Fibroblast of lung (primary cell): Measurements from ENCODE around the gene GNB2. TPM values are rescaled to one million over a fixed set of nuclear protein-coding genes. Genes with fewer than 3 reads are reported as not detected.

ENCODE experiments used
- DNase-seq, 2 donors: peaks; one replicate each; pipeline versions ENCODE4 v3.0.0 to v3.0.0-alpha.2; 2010; ENCODE audit warnings: low read depth in 2 of 2
- H2AFZ ChIP-seq: 2 replicates; pipeline ENCODE4 v1.5.1; 2012; ENCODE audit warnings: low read length, control low read depth, inconsistent platforms
- H3K27ac ChIP-seq: 2 replicates; pipeline ENCODE4 v1.5.1; 2011; ENCODE audit warnings: low read length, control low read depth; ENCODE audit not compliant: insufficient read depth
- H3K27me3 ChIP-seq: 2 replicates; pipeline ENCODE4 v1.5.1; 2011; ENCODE audit warnings: mild to moderate bottlenecking, low read length; ENCODE audit not compliant: control insufficient read depth, insufficient read depth
- H3K36me3 ChIP-seq: 2 replicates; pipeline ENCODE4 v1.5.1; 2011; ENCODE audit warnings: low read length; ENCODE audit not compliant: control insufficient read depth, insufficient read depth
- H3K4me1 ChIP-seq: 2 replicates; pipeline ENCODE4 v1.5.1; 2011; ENCODE audit warnings: low read length; ENCODE audit not compliant: control insufficient read depth, insufficient read depth; ENCODE audit errors: extremely low read depth
- H3K4me2 ChIP-seq: 2 replicates; pipeline ENCODE4 v1.5.1; 2011; ENCODE audit warnings: low read length, control low read depth; ENCODE audit not compliant: insufficient read depth; ENCODE audit errors: extremely low read depth
- H3K4me3 ChIP-seq, 4 experiments: fragments of 200-600 bp in 1 of 4; sonication (generic) in 1 of 4; replicated peaks in 1 of 4; 2 replicates each; pipeline ENCODE4 v1.5.1; 2011 to 2016; ENCODE audit warnings: low read length in 4 of 4, low read depth in 3 of 4, mild to moderate bottlenecking in 3 of 4, control low read depth in 2 of 4, inconsistent platforms in 1 of 4, mixed read lengths in 1 of 4; ENCODE audit not compliant: insufficient read depth in 1 of 4; ENCODE audit errors: control extremely low read depth in 1 of 4
- H3K79me2 ChIP-seq: 2 replicates; pipeline ENCODE4 v1.5.1; 2012; ENCODE audit warnings: mild to moderate bottlenecking, low read length, inconsistent platforms; ENCODE audit not compliant: control insufficient read depth, insufficient read depth
- H3K9ac ChIP-seq: 2 replicates; pipeline ENCODE4 v1.5.1; 2011; ENCODE audit warnings: mild to moderate bottlenecking, low read length, control low read depth; ENCODE audit not compliant: insufficient read depth
- H3K9me3 ChIP-seq: 2 replicates; pipeline ENCODE4 v1.5.1; 2012; ENCODE audit warnings: low read depth, low read length; ENCODE audit not compliant: control insufficient read depth, insufficient read depth
- H4K20me1 ChIP-seq: 2 replicates; pipeline ENCODE4 v1.5.1; 2011; ENCODE audit warnings: low read length; ENCODE audit not compliant: control insufficient read depth, insufficient read depth; ENCODE audit errors: extremely low read depth
- EZH2 ChIP-seq: IDR thresholded peaks from 2 replicates; pipeline ENCODE4 v1.5.1; 2012; ENCODE audit warnings: low read length, control low read depth, mild to moderate bottlenecking; ENCODE audit errors: missing control alignments
- polyA plus RNA-seq, 2 donors: library from polyadenylated mRNA; depleted of rRNA in 1 of 2; stranded (reverse) in 1 of 2; unstranded in 1 of 2; fragments of >200 nt; gene quantifications; 2 replicates each; pipeline ENCODE4 v1.2.1, GENCODE V29; 2011 to 2012; ENCODE audit warnings: missing spikeins in 1 of 2
- total RNA-seq: library from RNA; depleted of rRNA; stranded (reverse); fragments of >200 nt; gene quantifications from 2 replicates; pipeline ENCODE4 v1.2.1, GENCODE V29; 2014
- TF ChIP-seq, protein P1 (sequence below), 2 donors: IDR thresholded peaks in 1 of 2; conservative IDR thresholded peaks in 1 of 2; 1 replicate in 1 of 2; 2 replicates in 1 of 2; pipeline ENCODE4 v1.5.1; 2011 to 2012; ENCODE audit warnings: low read length in 2 of 2, control low read depth in 1 of 2, inconsistent platforms in 1 of 2, low read depth in 1 of 2, mild to moderate bottlenecking in 1 of 2

Gene GNB2
- total and polyA plus RNA-seq, 2 donors (not counting 1 experiment from before 2014, with no cell fraction given) = 85.2 to 145 TPM

DNA sequence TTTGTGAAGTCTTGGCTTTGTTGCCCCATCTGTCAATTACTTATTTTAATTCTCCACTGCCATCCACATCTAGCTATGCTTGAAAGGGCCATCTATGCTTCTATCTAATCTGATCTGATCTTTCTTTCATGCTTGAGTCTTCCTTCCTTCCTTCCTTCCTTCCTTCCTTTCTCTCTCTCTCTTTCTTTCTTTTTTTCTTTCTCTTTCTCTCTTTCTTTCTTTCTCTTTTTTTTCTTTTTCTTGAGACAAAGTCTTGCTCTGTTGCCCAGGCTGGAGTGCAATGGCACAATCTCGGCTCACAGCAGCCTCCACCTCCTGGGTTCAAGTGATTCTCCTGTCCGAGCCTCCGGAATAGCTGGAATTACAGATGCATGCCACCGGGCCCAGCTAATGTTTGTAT, 43.5 kb upstream of the GNB2 start:
- no peak overlapping the region for H3K27ac ChIP-seq
- TF ChIP-seq EZH2 = no peak
- TF ChIP-seq, protein P1, sequence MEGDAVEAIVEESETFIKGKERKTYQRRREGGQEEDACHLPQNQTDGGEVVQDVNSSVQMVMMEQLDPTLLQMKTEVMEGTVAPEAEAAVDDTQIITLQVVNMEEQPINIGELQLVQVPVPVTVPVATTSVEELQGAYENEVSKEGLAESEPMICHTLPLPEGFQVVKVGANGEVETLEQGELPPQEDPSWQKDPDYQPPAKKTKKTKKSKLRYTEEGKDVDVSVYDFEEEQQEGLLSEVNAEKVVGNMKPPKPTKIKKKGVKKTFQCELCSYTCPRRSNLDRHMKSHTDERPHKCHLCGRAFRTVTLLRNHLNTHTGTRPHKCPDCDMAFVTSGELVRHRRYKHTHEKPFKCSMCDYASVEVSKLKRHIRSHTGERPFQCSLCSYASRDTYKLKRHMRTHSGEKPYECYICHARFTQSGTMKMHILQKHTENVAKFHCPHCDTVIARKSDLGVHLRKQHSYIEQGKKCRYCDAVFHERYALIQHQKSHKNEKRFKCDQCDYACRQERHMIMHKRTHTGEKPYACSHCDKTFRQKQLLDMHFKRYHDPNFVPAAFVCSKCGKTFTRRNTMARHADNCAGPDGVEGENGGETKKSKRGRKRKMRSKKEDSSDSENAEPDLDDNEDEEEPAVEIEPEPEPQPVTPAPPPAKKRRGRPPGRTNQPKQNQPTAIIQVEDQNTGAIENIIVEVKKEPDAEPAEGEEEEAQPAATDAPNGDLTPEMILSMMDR (conservative IDR thresholded peaks at IDR 0.05 in 1 of 2, IDR thresholded peaks at IDR 0.05 in 1 of 2; ENCODE audit: low read depth in 1 of 2, low read length in 2 of 2) = no peak
- H3K36me3 ChIP-seq = no peaks in the 10 kb centered on the region
- no peak overlapping the region for H3K9ac ChIP-seq
- no peak for DNase-seq
- H3K4me3 ChIP-seq = no peak overlapping the region
- H4K20me1 ChIP-seq = no peaks in the 10 kb centered on the region
- no peaks in the 10 kb centered on the region for H3K79me2 ChIP-seq
- H3K4me1 ChIP-seq = no peaks in the 10 kb centered on the region
- no peaks in the 10 kb centered on the region for H3K9me3 ChIP-seq
- peaks cover 16% of the 10 kb centered on the region for H3K27me3 ChIP-seq
- no peak overlapping the region for H3K4me2 ChIP-seq
- no peak overlapping the region for H2AFZ ChIP-seq

- Histone ChIP-seq H3K9ac (peak overlapping the region; percentile 23), H3K27me3 (peaks cover 16% of the 10 kb centered on the region), H3K36me3 (no peaks in the 10 kb centered on the region), H3K9me3 (no peaks in the 10 kb centered on the region), H3K4me2 (peak overlapping the region; percentile 58), H2AFZ (peak overlapping the region; percentile 60), H4K20me1 (no peaks in the 10 kb centered on the region), H3K79me2 (no peaks in the 10 kb centered on the region), H3K4me1 (no peaks in the 10 kb centered on the region), H3K27ac (no peak overlapping the region), H3K4me3 (peak overlapping the region in 3 of 4 experiments; percentile 22 to 44 (median 37))
- peak in 1 of 2 donors; percentile 25 for DNase-seq
- TF ChIP-seq EZH2 = peak; percentile 71
- TF ChIP-seq, protein P1 (conservative IDR thresholded peaks at IDR 0.05 in 1 of 2, IDR thresholded peaks at IDR 0.05 in 1 of 2; ENCODE audit: low read depth in 1 of 2, low read length in 2 of 2) = peak in 1 of 2 donors; percentile 50
These were observed 40.4 kb upstream of the GNB2 start for GRCh38 chr7:100632951-100633717.

- no peaks in the 10 kb centered on the region for H4K20me1 ChIP-seq
- H3K4me3 ChIP-seq = no peak overlapping the region
- no peaks in the 10 kb centered on the region for H3K79me2 ChIP-seq
- H2AFZ ChIP-seq = no peak overlapping the region
- DNase-seq = no peak
- no peak overlapping the region for H3K27ac ChIP-seq
- TF ChIP-seq, protein P1 (conservative IDR thresholded peaks at IDR 0.05 in 1 of 2, IDR thresholded peaks at IDR 0.05 in 1 of 2; ENCODE audit: low read depth in 1 of 2, low read length in 2 of 2) = no peak
- no peak for TF ChIP-seq EZH2
- no peaks in the 10 kb centered on the region for H3K9me3 ChIP-seq
- no peak overlapping the region for H3K4me2 ChIP-seq
- H3K27me3 ChIP-seq = no peaks in the 10 kb centered on the region
- H3K4me1 ChIP-seq = no peaks in the 10 kb centered on the region
- no peaks in the 10 kb centered on the region for H3K36me3 ChIP-seq
- H3K9ac ChIP-seq = no peak overlapping the region
These were observed 33.5 kb upstream of the GNB2 start for GRCh38 chr7:100639995-100640516.
